ENCODE measurements around the gene GRB10.

- TF ChIP-seq CTCF (conservative IDR thresholded peaks at IDR 0.05): no peak
- no peak for TF ChIP-seq EZH2 (IDR thresholded peaks at IDR 0.05; ENCODE audit: low read depth)
Measured at GRCh38 chr7:50659329-50659965, 123.2 kb downstream of the GRB10 start.
